Liver (tissue), 3 donors: ENCODE measurements around the gene ATP5MC2.

Experiments
- HNF4A ChIP-seq, 2 donors: conservative IDR thresholded peaks; 2 replicates each; pipeline ENCODE4 v1.6.1; 2016; ENCODE audit warnings: antibody characterized with exemption in 2 of 2, mild to moderate bottlenecking in 2 of 2
- RXRA ChIP-seq, 2 donors: IDR thresholded peaks; 2 replicates each; pipeline ENCODE4 v1.6.1; 2017 to 2018; ENCODE audit warnings: antibody characterized with exemption in 2 of 2, mild to moderate bottlenecking in 1 of 2
- TF ChIP-seq, protein P1 (sequence below): fragments of 150-350 bp; IDR thresholded peaks from 2 replicates; pipeline ENCODE4 v1.5.1; 2017; ENCODE audit warnings: improper control_type of control experiment, low read depth, low read length; ENCODE audit not compliant: missing input control
- TF ChIP-seq, protein P2 (sequence below): IDR thresholded peaks from 2 replicates; pipeline ENCODE4 v1.6.1; 2016; ENCODE audit warnings: antibody characterized with exemption, mild to moderate bottlenecking
- donor health status: healthy.
- donor health status: healthy.

DNA sequence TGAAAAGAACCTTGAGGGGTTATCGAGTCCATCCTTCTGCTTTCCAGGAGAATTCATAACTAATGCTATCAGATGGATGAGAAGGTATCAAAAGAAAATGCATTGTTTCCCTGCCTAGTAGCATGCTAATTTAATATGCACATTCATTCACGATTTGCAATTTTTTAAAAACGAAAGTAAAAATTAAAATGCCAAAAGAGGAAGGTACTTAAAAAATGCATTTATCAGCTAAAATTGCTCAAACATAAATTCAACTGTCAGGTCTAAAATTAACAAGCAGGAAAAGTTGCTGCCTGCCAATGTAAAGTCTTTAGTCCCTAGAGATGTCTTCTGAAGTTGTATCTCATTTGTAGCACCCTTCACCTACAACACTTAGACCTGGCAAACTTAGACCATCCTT lies 57.6 kb downstream of the ATP5MC2 start:
- TF ChIP-seq, protein P1, sequence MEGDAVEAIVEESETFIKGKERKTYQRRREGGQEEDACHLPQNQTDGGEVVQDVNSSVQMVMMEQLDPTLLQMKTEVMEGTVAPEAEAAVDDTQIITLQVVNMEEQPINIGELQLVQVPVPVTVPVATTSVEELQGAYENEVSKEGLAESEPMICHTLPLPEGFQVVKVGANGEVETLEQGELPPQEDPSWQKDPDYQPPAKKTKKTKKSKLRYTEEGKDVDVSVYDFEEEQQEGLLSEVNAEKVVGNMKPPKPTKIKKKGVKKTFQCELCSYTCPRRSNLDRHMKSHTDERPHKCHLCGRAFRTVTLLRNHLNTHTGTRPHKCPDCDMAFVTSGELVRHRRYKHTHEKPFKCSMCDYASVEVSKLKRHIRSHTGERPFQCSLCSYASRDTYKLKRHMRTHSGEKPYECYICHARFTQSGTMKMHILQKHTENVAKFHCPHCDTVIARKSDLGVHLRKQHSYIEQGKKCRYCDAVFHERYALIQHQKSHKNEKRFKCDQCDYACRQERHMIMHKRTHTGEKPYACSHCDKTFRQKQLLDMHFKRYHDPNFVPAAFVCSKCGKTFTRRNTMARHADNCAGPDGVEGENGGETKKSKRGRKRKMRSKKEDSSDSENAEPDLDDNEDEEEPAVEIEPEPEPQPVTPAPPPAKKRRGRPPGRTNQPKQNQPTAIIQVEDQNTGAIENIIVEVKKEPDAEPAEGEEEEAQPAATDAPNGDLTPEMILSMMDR, result no peak
- TF ChIP-seq, protein P2, sequence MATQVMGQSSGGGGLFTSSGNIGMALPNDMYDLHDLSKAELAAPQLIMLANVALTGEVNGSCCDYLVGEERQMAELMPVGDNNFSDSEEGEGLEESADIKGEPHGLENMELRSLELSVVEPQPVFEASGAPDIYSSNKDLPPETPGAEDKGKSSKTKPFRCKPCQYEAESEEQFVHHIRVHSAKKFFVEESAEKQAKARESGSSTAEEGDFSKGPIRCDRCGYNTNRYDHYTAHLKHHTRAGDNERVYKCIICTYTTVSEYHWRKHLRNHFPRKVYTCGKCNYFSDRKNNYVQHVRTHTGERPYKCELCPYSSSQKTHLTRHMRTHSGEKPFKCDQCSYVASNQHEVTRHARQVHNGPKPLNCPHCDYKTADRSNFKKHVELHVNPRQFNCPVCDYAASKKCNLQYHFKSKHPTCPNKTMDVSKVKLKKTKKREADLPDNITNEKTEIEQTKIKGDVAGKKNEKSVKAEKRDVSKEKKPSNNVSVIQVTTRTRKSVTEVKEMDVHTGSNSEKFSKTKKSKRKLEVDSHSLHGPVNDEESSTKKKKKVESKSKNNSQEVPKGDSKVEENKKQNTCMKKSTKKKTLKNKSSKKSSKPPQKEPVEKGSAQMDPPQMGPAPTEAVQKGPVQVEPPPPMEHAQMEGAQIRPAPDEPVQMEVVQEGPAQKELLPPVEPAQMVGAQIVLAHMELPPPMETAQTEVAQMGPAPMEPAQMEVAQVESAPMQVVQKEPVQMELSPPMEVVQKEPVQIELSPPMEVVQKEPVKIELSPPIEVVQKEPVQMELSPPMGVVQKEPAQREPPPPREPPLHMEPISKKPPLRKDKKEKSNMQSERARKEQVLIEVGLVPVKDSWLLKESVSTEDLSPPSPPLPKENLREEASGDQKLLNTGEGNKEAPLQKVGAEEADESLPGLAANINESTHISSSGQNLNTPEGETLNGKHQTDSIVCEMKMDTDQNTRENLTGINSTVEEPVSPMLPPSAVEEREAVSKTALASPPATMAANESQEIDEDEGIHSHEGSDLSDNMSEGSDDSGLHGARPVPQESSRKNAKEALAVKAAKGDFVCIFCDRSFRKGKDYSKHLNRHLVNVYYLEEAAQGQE, result no peak
- no peak for TF ChIP-seq HNF4A (conservative IDR thresholded peaks at IDR 0.05)
- no peak for TF ChIP-seq RXRA (IDR thresholded peaks at IDR 0.05)
